Measurements from ENCODE around the gene PABPC3. TPM values are rescaled to one million over a fixed set of nuclear protein-coding genes. Genes with fewer than 3 reads are reported as not detected.

PABPC3 gene
- total RNA-seq = 0.16 TPM

DNA sequence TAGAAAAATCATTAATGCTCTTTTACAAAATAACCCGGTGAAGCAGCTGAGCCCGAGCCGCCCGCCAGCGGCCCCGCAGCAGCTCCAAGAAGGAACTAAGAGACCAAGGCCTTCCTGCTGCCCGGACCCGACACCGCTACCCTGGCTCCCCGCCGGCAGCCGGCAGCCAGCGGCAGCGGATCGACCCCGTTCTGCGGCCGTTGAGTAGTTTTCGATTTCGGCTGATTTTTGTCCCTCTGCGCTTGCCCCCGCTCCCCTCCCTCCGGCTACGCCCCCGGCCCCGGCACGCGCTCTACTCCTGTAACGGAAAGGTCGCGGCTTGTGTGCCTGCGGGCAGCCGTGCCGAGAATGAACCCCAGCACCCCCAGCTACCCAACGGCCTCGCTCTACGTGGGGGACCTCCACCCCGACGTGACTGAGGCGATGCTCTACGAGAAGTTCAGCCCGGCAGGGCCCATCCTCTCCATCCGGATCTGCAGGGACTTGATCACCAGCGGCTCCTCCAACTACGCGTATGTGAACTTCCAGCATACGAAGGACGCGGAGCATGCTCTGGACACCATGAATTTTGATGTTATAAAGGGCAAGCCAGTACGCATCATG, at the start of gene PABPC3:
TSS of gene PABPC3 (plus strand) at position 286 of the 603 bp plus-strand sequence. CDS start at position 349, 63 bp downstream.

Other genes with a start within 250 kb of the PABPC3 start
- gene AMER2, start 76.2 kb downstream of the PABPC3 start, total RNA-seq = 336 TPM
- gene MTMR6, start 191.4 kb downstream of the PABPC3 start, total RNA-seq = 41.2 TPM
- 145 TPM for gene NUP58, start 205.5 kb downstream of the PABPC3 start, total RNA-seq

All from camera-type eye (tissue), 1 donor.